SJSA1 (cell line): Measurements from ENCODE around the gene SETD4. TPM values are rescaled to one million over a fixed set of nuclear protein-coding genes. Genes with fewer than 3 reads are reported as not detected.

Experiments used
- DNase-seq, 2 experiments: peaks; one replicate each; pipeline ENCODE4 v3.0.0-alpha.2; 2015 to 2020; ENCODE audit warnings: low spot score in 2 of 2, low read depth in 1 of 2
- H3K27ac ChIP-seq: fragments of 250-450 bp; sonication (Bioruptor Pico); 2 replicates; pipeline ENCODE4 v1.5.1; 2020; ENCODE audit warnings: mild to moderate bottlenecking, moderate library complexity
- H3K27me3 ChIP-seq: fragments of 250-450 bp; sonication (Bioruptor Pico); replicated peaks from 2 replicates; pipeline ENCODE4 v1.5.1; 2020; ENCODE audit warnings: mild to moderate bottlenecking, moderate library complexity
- H3K36me3 ChIP-seq: fragments of 250-450 bp; sonication (Bioruptor Pico); 2 replicates; pipeline ENCODE4 v1.5.1; 2020; ENCODE audit warnings: mild to moderate bottlenecking
- H3K4me1 ChIP-seq: fragments of 250-450 bp; sonication (Bioruptor Pico); replicated peaks from 2 replicates; pipeline ENCODE4 v1.6.1; 2021; ENCODE audit warnings: mild to moderate bottlenecking
- H3K4me3 ChIP-seq: fragments of 250-450 bp; sonication (Bioruptor Pico); 2 replicates; pipeline ENCODE4 v1.5.1; 2020; ENCODE audit warnings: mild to moderate bottlenecking
- H3K9me3 ChIP-seq: fragments of 250-450 bp; sonication (Bioruptor Pico); replicated peaks from 2 replicates; pipeline ENCODE4 v1.5.1; 2020; ENCODE audit warnings: mild to moderate bottlenecking
- total RNA-seq: library from RNA; depleted of rRNA; stranded (reverse); fragments of >200 nt; shearing (Covaris generic); gene quantifications from 2 replicates; pipeline ENCODE4 v1.2.3, GENCODE V29; 2014

Gene SETD4
- total RNA-seq, 1 experiment from 2014 or later, result 16.4 TPM

GRCh38 chr21:36003776-36004175 lies 56.5 kb downstream of the SETD4 start:
- no peaks in the 10 kb centered on the region; the same call in 1 of the 2 replicates for H3K9me3 ChIP-seq

GRCh38 chr21:35996217-35996616 lies 64.1 kb downstream of the SETD4 start:
- H3K36me3 ChIP-seq, result no peaks in the 10 kb centered on the region
- no peaks in the 10 kb centered on the region for H3K9me3 ChIP-seq
- 0 out of 2 replicates have a peak, but pooled peaks cover 4% of the 10 kb centered on the region for H3K27me3 ChIP-seq
- H3K4me1 ChIP-seq, result no peaks in the 10 kb centered on the region
- no peak for DNase-seq
- no peak overlapping the region for H3K27ac ChIP-seq
- no peak overlapping the region for H3K4me3 ChIP-seq

More at GRCh38 chr21:36003776-36004175, 56.5 kb downstream of the SETD4 start:
- H3K27me3 ChIP-seq, result no peaks in the 10 kb centered on the region
- no peaks in the 10 kb centered on the region for H3K36me3 ChIP-seq
- H3K4me3 ChIP-seq, result no peak overlapping the region
- H3K27ac ChIP-seq, result no peak overlapping the region
- no peak for DNase-seq
- 0 out of 2 replicates have a peak, but pooled peaks cover 3% of the 10 kb centered on the region for H3K4me1 ChIP-seq

GRCh38 chr21:35995522-35996088 lies 64.7 kb downstream of the SETD4 start:
- no peaks in the 10 kb centered on the region for H3K36me3 ChIP-seq
- no peak for DNase-seq
- H3K27me3 ChIP-seq, result 0 out of 2 replicates have a peak, but pooled peaks cover 4% of the 10 kb centered on the region
- H3K4me3 ChIP-seq, result no peak overlapping the region
- no peak overlapping the region for H3K27ac ChIP-seq
- no peaks in the 10 kb centered on the region for H3K4me1 ChIP-seq
- no peaks in the 10 kb centered on the region for H3K9me3 ChIP-seq

- H3K36me3 ChIP-seq, result no peaks in the 10 kb centered on the region
- H3K27ac ChIP-seq, result no peak overlapping the region
- H3K9me3 ChIP-seq, result no peaks in the 10 kb centered on the region
- 0 out of 2 replicates have a peak, but pooled peaks cover 4% of the 10 kb centered on the region for H3K27me3 ChIP-seq
- peaks cover 4% of the 10 kb centered on the region; the same call in 1 of the 2 replicates for H3K4me1 ChIP-seq
- DNase-seq, result no peak
- H3K4me3 ChIP-seq, result no peak overlapping the region
These were observed 65.7 kb downstream of the SETD4 start for GRCh38 chr21:35994613-35995012.

- Histone ChIP-seq H3K4me1 (peaks cover 5% of the 10 kb centered on the region; the same call in 1 of the 2 replicates), H3K9me3 (no peaks in the 10 kb centered on the region), H3K36me3 (no peaks in the 10 kb centered on the region), H3K27me3 (0 out of 2 replicates have a peak, but pooled peaks cover 4% of the 10 kb centered on the region), H3K4me3 (no peak overlapping the region), H3K27ac (no peak overlapping the region)
- no peak for DNase-seq
These were observed 66.3 kb downstream of the SETD4 start for GRCh38 chr21:35993875-35994490.

- Histone ChIP-seq H3K27ac (no peak overlapping the region), H3K36me3 (no peaks in the 10 kb centered on the region; the same call in 1 of the 2 replicates), H3K4me3 (no peak overlapping the region), H3K9me3 (no peaks in the 10 kb centered on the region), H3K4me1 (peaks cover 5% of the 10 kb centered on the region; the same call in 1 of the 2 replicates), H3K27me3 (peaks cover 6% of the 10 kb centered on the region; the same call in 1 of the 2 replicates)
- DNase-seq, result no peak
These were observed 69.2 kb downstream of the SETD4 start for GRCh38 chr21:35991131-35991530.

- Histone ChIP-seq H3K4me1 (peaks cover 5% of the 10 kb centered on the region; the same call in 1 of the 2 replicates), H3K27ac (no peak overlapping the region), H3K4me3 (no peak overlapping the region), H3K27me3 (peaks cover 6% of the 10 kb centered on the region; the same call in 1 of the 2 replicates), H3K9me3 (no peaks in the 10 kb centered on the region), H3K36me3 (no peaks in the 10 kb centered on the region; the same call in 1 of the 2 replicates)
- no peak for DNase-seq
These were observed 69.7 kb downstream of the SETD4 start for GRCh38 chr21:35990609-35991008.

GRCh38 chr21:35989138-35989735 lies 71.1 kb downstream of the SETD4 start:
- H3K9me3 ChIP-seq, result no peaks in the 10 kb centered on the region
- H3K4me1 ChIP-seq, result peaks cover 5% of the 10 kb centered on the region; the same call in 1 of the 2 replicates
- H3K27me3 ChIP-seq, result peaks cover 6% of the 10 kb centered on the region; the same call in 1 of the 2 replicates
- DNase-seq, result no peak
- no peak overlapping the region for H3K4me3 ChIP-seq
- H3K27ac ChIP-seq, result no peak overlapping the region
- H3K36me3 ChIP-seq, result no peaks in the 10 kb centered on the region; the same call in 1 of the 2 replicates

GRCh38 chr21:35988416-35989137 lies 71.7 kb downstream of the SETD4 start:
- H3K4me1 ChIP-seq, result peaks cover 5% of the 10 kb centered on the region; the same call in 1 of the 2 replicates
- H3K36me3 ChIP-seq, result no peaks in the 10 kb centered on the region; the same call in 1 of the 2 replicates
- no peak for DNase-seq
- H3K4me3 ChIP-seq, result no peak overlapping the region
- no peak overlapping the region for H3K27ac ChIP-seq
- no peaks in the 10 kb centered on the region for H3K9me3 ChIP-seq
- peaks cover 6% of the 10 kb centered on the region; the same call in 1 of the 2 replicates for H3K27me3 ChIP-seq

- Histone ChIP-seq H3K9me3 (no peaks in the 10 kb centered on the region), H3K36me3 (no peaks in the 10 kb centered on the region; the same call in 1 of the 2 replicates), H3K27me3 (peaks cover 6% of the 10 kb centered on the region; the same call in 1 of the 2 replicates), H3K4me1 (peaks cover 5% of the 10 kb centered on the region; the same call in 1 of the 2 replicates), H3K27ac (no peak overlapping the region), H3K4me3 (no peak overlapping the region)
- DNase-seq, result no peak
These were observed 72.9 kb downstream of the SETD4 start for GRCh38 chr21:35987475-35987874.

- no peak for DNase-seq
- H3K27ac ChIP-seq, result no peak overlapping the region
- H3K4me3 ChIP-seq, result no peak overlapping the region
- no peaks in the 10 kb centered on the region for H3K9me3 ChIP-seq
- H3K36me3 ChIP-seq, result no peaks in the 10 kb centered on the region; the same call in 1 of the 2 replicates
- H3K27me3 ChIP-seq, result peaks cover 6% of the 10 kb centered on the region; the same call in 1 of the 2 replicates
- H3K4me1 ChIP-seq, result peaks cover 2% of the 10 kb centered on the region; the same call in 1 of the 2 replicates
These were observed 75.5 kb downstream of the SETD4 start for GRCh38 chr21:35984654-35985361.
